ENCODE data around the gene RAB3GAP2. TPM values are rescaled to one million over a fixed set of nuclear protein-coding genes. Genes with fewer than 3 reads are reported as not detected.
A peak's percentile ranks its signal among the peaks of the same experiment; 100 is the strongest.
"Not testable (repeated sequence)": the region's sequence is repeated elsewhere in the genome, so short reads cannot be mapped to it uniquely, and the experiment has no call there.

The RAB3GAP2 gene
- 41.8 TPM for total RNA-seq

DNA sequence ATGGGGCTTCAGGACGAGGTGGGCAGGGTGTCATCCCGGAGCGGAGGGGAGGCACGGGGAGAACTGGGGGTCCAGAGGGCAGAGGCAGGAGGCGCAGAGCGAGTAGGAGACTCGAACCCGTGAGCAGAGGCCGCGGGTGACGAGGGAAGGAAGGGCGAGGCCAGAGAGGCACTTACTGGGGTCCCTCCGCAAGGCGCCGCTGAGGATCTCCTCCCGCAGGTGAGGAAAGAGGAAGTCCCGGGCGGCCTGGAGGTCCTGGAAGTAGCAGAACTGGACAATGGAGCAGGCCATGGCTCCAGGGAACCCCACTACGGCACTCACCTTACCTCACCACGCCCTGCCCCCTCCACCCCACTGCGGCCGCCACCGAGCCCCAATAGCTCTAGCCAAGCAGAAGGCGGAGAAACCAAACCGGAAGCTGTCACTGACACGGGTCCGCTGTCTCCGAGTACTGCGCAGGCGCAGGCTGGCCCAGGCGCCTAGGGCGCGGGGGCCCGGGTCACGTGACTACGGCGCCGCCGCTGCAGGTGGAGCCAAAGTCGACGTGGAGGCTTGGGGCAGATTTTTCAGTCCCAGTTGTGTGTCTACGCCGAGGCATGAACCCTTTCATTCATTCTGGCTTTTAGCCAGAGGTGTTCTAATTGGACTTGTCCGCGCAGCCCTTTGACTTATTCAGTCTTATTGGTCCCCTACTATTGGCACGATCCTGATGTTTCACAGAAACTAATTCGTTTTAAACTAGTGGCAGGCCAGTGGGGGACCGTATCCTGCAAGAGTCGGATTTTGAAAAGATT lies at the start of gene RAB3GAP2:
Gene RAB3GAP2 (minus strand): TSS at position 407 of the 794 bp plus-strand sequence. CDS start 116 bp downstream, at position 291.
- DNase-seq (ENCODE audit: low spot score): peak; percentile 97

- no peak for DNase-seq (ENCODE audit: low spot score)
Observed at GRCh38 chr1:220321758-220322157, 49.5 kb upstream of the RAB3GAP2 start.

DNA sequence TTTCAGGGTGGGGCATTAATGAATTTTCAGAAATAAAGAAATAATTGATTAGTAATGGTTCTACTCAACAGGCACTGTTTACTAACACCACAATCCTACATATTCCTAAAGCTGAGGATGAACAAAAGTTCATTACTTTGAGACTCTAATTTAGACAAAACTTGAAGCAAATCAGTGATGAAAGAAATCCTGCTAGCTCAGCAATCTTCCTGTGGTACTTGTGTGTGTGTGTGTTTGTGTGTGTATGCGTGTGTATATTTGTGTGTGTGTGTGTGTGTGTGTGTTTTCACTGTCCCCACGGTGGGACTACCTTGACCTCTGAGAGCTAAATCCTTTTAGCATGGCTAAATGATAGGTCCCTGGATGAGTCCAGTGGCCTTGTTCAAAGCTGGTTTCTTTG lies 48.5 kb upstream of the RAB3GAP2 start:
- DNase-seq (ENCODE audit: low spot score): no peak

DNA sequence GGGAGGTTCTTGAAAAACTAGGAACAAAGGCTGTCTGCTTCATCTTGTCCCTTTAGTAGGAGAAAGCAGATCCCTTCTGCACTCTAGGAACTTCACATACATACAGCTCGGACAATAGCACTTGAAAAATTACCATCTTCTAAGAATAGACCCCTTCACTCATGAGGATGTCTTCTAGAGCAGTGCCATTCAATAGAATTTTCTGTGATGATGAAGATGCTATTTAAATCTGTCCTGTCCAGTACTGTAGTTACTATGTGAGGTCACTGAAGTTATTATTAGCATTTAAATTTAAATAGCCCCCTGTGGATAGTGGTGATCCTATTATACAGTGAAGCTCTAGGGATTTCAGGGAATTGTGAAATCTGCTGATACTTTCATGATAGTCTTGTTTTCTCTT lies 46.4 kb upstream of the RAB3GAP2 start:
- no peak for DNase-seq (ENCODE audit: low spot score)

DNA sequence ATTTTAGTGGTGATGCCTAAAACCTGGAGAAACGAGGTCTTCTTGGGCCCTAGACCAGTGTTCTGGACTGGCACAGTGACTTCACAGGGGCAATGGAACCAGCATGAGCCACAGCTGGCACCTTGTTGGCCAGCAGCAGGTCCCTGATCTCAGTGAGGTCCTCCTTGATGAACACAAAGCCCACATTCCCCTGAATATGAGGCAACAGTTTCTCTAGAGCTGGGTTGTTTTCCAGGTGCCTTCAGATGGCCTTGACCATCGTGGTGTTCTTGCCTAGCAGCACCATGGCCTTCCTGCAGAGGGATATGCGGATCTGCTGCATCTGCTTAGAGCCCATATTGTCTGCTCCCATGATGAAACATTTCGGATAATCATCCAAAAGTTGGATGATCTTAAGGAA lies 44.9 kb upstream of the RAB3GAP2 start:
- no peak for DNase-seq (ENCODE audit: low spot score)

DNA sequence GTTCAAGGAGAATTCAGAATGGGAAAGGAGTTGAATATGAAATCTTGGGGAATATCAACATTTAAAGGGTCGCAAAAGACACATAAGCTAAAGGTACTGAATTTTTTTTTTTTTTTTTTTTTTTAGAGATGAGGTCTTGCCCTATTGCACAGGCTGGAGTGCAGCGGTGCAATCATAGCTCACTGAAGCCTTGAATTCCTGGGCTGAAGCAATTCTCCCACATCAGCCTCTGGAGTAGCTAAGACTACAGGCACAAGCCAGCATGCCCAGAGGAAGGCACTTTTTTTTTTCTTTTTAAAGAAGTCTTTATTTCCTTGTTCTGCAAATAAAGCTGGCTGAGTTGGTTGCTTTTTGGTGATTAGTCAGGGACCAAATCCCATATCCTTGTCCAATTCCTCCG lies 44.1 kb upstream of the RAB3GAP2 start:
- DNase-seq (ENCODE audit: low spot score): no peak

DNA sequence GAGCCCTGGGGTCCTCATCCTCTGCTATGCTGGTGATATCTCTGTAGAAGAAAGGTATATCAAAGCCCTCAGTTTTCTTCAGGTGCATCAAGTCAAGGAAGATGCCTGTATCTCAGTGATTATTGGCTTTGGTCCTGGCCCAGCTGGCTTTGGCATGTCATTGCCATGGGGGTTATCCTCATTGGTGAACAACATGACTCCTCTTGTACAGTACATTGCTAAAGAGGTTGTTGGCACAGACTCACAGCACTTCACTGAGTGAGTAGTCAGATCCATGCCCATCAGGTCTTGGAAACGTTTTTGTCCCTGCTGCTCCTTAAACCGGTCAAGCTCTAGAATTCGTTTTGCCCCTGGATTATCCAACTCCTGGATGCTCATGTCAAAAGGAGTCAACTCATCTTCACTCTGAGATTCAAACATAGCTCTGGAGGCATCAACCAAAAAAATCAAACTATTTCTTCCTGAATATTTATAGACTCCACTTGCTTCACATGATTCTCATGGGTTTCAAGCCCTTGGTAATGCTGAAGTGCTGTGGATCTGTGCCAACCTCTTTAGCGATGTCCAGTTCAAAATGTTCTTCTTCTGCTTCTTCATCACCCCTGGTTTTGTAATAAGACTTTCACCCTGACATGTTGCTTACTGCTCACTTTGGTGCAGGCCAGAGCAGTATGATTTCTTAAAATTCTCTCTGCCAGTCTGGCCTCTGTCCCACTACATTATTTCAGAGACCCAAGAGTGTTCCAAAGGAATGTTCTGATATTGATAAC lies 43.0 kb upstream of the RAB3GAP2 start:
- DNase-seq (ENCODE audit: low spot score): no peak

- no peak for DNase-seq (ENCODE audit: low spot score)
Observed at GRCh38 chr1:220313576-220313975, 41.3 kb upstream of the RAB3GAP2 start.

DNA sequence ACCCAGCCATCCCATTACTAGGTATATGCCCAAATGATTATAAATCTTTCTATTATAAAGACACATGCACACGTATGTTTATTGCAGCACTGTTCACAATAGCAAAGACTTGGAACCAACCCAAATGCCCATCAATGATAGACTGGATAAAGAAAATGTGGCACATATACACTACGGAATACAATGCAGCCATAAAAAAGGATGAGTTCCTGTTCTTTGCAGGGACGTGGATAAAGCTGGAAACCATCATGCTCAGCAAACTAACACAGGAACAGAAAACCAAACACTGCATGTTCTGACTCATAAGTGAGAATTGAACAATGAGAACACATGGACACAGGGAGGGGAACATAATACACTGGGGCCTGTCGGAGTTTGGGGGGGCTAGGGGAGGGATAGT lies 37.9 kb upstream of the RAB3GAP2 start:
- DNase-seq (ENCODE audit: low spot score): not testable (repeated sequence)

- no peak for DNase-seq (ENCODE audit: low spot score)
Observed at GRCh38 chr1:220307607-220308006, 35.4 kb upstream of the RAB3GAP2 start.

- DNase-seq (ENCODE audit: low spot score): no peak
Observed at GRCh38 chr1:220306339-220306738, 34.1 kb upstream of the RAB3GAP2 start.

DNA sequence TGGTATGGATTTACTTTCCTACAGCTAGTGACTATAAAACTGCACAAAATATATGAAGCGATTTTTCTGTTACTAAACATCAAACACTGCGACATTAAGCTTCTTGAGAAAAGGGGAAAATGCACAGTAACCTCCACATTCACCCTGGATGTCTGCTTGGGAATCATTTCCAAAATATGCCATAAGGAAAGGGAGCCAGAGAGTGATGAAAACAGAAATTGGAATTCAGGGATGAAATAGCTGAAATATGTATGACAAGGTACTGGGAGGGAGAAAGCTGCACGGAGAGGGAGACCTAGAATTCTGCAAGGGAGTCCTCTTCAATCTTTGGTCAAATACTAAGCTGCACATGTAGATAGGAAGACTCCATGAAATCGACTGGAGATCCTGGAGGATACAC lies 31.6 kb upstream of the RAB3GAP2 start:
- DNase-seq (ENCODE audit: low spot score): no peak

DNA sequence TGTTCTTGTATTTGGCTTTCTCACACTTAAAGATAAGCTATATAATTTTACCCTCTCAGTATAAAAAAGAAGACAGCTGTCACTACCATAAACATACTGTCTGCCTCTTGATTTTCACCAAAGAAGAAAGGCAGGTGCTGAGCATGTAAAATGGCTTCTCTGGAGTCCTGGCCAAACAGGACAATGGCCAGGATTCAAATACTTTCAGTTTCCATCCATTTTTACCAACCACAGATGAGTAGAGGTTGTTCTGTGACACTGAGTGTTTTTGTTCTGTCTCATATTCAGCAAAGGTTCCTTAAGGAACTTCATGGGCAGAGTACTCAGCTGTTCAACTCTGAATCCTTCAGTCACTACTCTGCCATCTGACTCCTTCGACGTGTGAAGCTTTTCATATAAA lies 29.4 kb upstream of the RAB3GAP2 start:
- no peak for DNase-seq (ENCODE audit: low spot score)

DNA sequence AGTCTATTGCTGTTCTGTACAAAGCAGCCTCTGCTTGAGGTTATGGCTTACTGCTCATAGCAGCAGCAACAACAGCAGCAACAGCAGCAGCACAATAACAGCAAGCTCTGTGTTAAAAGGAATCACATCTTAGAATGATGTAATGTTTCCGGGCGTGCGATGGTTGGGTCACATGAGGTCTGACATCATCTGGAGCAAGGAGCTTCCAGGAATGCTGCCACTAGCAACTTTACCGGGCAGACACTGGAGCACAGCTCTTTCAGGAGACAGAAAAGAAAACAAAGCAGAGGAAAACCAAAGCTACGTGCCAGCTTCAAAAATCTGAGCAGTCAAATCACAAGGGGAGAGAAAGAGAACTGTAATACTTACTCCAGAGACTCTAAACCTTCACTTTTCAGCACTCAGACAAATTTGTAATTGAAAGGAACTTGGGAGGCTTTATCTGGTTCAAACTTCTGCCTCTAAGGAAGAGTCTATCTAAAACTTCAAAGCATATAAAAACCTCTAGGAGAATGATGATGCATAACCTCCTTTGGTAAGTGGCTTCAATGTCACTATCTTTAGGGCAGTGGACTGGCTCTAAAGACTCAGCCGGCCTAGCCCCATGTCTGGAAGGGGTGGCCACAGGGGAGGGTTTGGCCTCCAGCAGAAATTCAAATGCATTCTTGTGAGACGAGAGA lies 28.3 kb upstream of the RAB3GAP2 start:
- peak; percentile 85 for DNase-seq (ENCODE audit: low spot score)

GRCh38 chr1:220299337-220299736 lies 27.1 kb upstream of the RAB3GAP2 start:
- DNase-seq (ENCODE audit: low spot score): no peak

GRCh38 chr1:220298470-220299205 lies 26.4 kb upstream of the RAB3GAP2 start:
- DNase-seq (ENCODE audit: low spot score): no peak

- DNase-seq (ENCODE audit: low spot score): no peak
Observed at GRCh38 chr1:220296981-220297380, 24.7 kb upstream of the RAB3GAP2 start.

- no peak for DNase-seq (ENCODE audit: low spot score)
Observed at GRCh38 chr1:220294846-220295301, 22.6 kb upstream of the RAB3GAP2 start.

- DNase-seq (ENCODE audit: low spot score): no peak
Observed at GRCh38 chr1:220291580-220291979, 19.3 kb upstream of the RAB3GAP2 start.

- DNase-seq (ENCODE audit: low spot score): no peak
Observed at GRCh38 chr1:220290140-220290761, 18.0 kb upstream of the RAB3GAP2 start.

DNA sequence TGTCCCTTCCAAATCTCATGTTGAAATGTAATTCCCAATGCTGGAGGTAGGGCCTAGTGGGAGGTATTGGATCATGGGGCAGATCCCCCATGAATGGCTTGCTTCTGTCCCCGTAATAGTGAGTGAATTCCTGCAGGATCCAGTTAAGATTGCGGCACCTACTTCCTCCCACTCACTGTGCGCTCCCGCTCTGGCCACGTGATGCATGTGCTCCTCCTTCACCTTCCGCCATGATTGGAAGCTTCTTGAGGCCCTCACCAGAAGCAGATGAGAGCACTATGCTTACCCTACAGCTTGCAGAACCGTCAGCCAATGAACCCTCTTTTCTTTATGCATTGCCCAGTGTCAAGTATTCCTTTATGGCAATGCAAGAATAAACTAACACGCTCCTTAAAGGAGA lies 14.9 kb upstream of the RAB3GAP2 start:
- no peak for DNase-seq (ENCODE audit: low spot score)
